Fibroblast of skin of right biceps (primary cell): Measurements from ENCODE around the gene CACNA1D.

ENCODE experiments used
- DNase-seq: peaks from one replicate; pipeline ENCODE4 v3.0.0-alpha.2; 2013

Gene CACNA1D

GRCh38 chr3:53835257-53835656, 340.8 kb downstream of the CACNA1D start:
- no peak for DNase-seq

GRCh38 chr3:53836084-53836872, 341.9 kb downstream of the CACNA1D start:
- no peak for DNase-seq

- no peak for DNase-seq
Observed at GRCh38 chr3:53837331-53837730, 342.9 kb downstream of the CACNA1D start.

- no peak for DNase-seq
Observed at GRCh38 chr3:53841296-53841695, 346.9 kb downstream of the CACNA1D start.

- peak; percentile 10 for DNase-seq
Observed at GRCh38 chr3:53842436-53843194, 348.2 kb downstream of the CACNA1D start.

- DNase-seq = no peak
Observed at GRCh38 chr3:53843195-53844177, 349.1 kb downstream of the CACNA1D start.

- no peak for DNase-seq
Observed at GRCh38 chr3:53844262-53845102, 350.1 kb downstream of the CACNA1D start.

GRCh38 chr3:53845103-53845880, 350.9 kb downstream of the CACNA1D start:
- peak; percentile 28 for DNase-seq

- DNase-seq = no peak
Observed at GRCh38 chr3:53845881-53846133, 351.4 kb downstream of the CACNA1D start.

- peak; percentile 9 for DNase-seq
Observed at GRCh38 chr3:53846134-53846850, 351.9 kb downstream of the CACNA1D start, which contains the start of the genes CHDH and IL17RB. TSS of gene CHDH (minus strand) at chr3:53846419. CDS start at chr3:53824008, 22,411 bp downstream. TSS of gene IL17RB (plus strand) at chr3:53846568. CDS start at chr3:53846589, 21 bp downstream.

GRCh38 chr3:53846851-53847155, 352.4 kb downstream of the CACNA1D start:
- no peak for DNase-seq

GRCh38 chr3:53849916-53850315, 355.5 kb downstream of the CACNA1D start:
- DNase-seq = no peak

GRCh38 chr3:53850895-53851294, 356.5 kb downstream of the CACNA1D start:
- peak; percentile 33 for DNase-seq

- no peak for DNase-seq
Observed at GRCh38 chr3:53856964-53857363, 362.6 kb downstream of the CACNA1D start.

GRCh38 chr3:53858096-53858741, 363.8 kb downstream of the CACNA1D start:
- DNase-seq = no peak

GRCh38 chr3:53859178-53859577, 364.8 kb downstream of the CACNA1D start:
- no peak for DNase-seq

GRCh38 chr3:53860196-53860595, 365.8 kb downstream of the CACNA1D start:
- no peak for DNase-seq

GRCh38 chr3:53862241-53862640, 367.8 kb downstream of the CACNA1D start:
- DNase-seq = no peak

GRCh38 chr3:53863145-53863544, 368.7 kb downstream of the CACNA1D start:
- no peak for DNase-seq
